ENCODE results near the gene SERPINB1. TPM values are rescaled to one million over a fixed set of nuclear protein-coding genes. Genes with fewer than 3 reads are reported as not detected.

Gene SERPINB1
- total RNA-seq, 1 experiment from 2014 or later = 18.4 TPM

DNA sequence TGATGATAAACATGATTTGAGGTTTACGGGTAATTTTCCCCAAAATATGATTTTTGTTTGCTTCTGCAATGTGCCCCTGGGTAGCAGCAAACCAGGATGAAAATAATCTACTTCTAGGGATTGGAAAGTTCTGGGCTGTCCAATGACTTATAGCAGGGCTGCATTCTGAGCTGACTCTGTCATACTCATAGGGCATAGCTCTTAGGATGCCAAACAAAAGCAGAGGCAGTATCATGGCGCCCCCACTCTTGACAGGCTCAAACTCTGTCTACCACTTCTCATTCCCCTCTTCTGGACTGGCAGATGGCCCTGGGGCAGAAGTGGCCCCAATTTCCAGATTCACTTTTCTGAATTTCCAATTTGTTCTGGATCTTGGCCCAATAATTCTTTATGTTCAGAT is 10.3 kb downstream of the SERPINB1 start:
- H2BK12ac ChIP-seq (ENCODE audit: insufficient read length, low read depth, low read length) = no peak overlapping the region
- no peaks in the 10 kb centered on the region for H3K79me2 ChIP-seq (ENCODE audit: insufficient read depth, low read length)
- H3K4me1 Mint-ChIP-seq = no peaks in the 10 kb centered on the region
- H3K4me3 Mint-ChIP-seq = no peak overlapping the region
- no peak for DNase-seq
- no peaks in the 10 kb centered on the region for H3K79me1 ChIP-seq (ENCODE audit: insufficient read depth, low read depth, low read length, poor library complexity, severe bottlenecking)
- H3K18ac ChIP-seq (ENCODE audit: insufficient read length, low read depth, low read length) = no peak overlapping the region
- H3K4ac ChIP-seq (ENCODE audit: low read depth, low read length) = no peak overlapping the region
- H3K27me3 Mint-ChIP-seq (ENCODE audit: low read depth) = no peaks in the 10 kb centered on the region
- H4K20me1 ChIP-seq (ENCODE audit: control insufficient read depth, insufficient read depth, insufficient read length) = no peaks in the 10 kb centered on the region
- H3K36me3 Mint-ChIP-seq (ENCODE audit: insufficient read depth in 1 of 3, low read depth in 3 of 3) = peaks cover 2 to 25% (median 15%) of the 10 kb centered on the region in 3 experiments; a peak in 6 of 7 replicates
- H2BK120ac ChIP-seq (ENCODE audit: low read depth, low read length, poor library complexity, severe bottlenecking) = no peak overlapping the region
- no peaks in the 10 kb centered on the region for H3K27me3 ChIP-seq (ENCODE audit: insufficient read depth, low read length)
- H4K8ac ChIP-seq (replicated peaks; ENCODE audit: insufficient read length, low read depth, low read length) = no peak overlapping the region
- H3K9me3 ChIP-seq (ENCODE audit: control insufficient read depth, low read depth, low read length) = no peaks in the 10 kb centered on the region
- no peak overlapping the region for H2BK20ac ChIP-seq (ENCODE audit: low read depth, low read length, poor library complexity, severe bottlenecking)
- H3K4me2 ChIP-seq (ENCODE audit: insufficient read depth, insufficient read length, low read length) = no peak overlapping the region
- H3K23me2 ChIP-seq (ENCODE audit: insufficient read length, low read depth, low read length, poor library complexity, severe bottlenecking) = no peaks in the 10 kb centered on the region
- H3K14ac ChIP-seq (ENCODE audit: insufficient read depth, low read length) = no peak overlapping the region
- no peak overlapping the region for H3K27ac Mint-ChIP-seq
- no peak overlapping the region for H4K5ac ChIP-seq (ENCODE audit: insufficient read length, low read depth, low read length)
- no CpG with 5 or more reads among the region's 2 CpGs for WGBS (ENCODE audit: extremely low coverage, insufficient read length, low lambda C conversion rate)
- no peak overlapping the region for H3K27ac ChIP-seq (ENCODE audit: insufficient read length, low read depth, low read length)
- TF ChIP-seq, protein P1, sequence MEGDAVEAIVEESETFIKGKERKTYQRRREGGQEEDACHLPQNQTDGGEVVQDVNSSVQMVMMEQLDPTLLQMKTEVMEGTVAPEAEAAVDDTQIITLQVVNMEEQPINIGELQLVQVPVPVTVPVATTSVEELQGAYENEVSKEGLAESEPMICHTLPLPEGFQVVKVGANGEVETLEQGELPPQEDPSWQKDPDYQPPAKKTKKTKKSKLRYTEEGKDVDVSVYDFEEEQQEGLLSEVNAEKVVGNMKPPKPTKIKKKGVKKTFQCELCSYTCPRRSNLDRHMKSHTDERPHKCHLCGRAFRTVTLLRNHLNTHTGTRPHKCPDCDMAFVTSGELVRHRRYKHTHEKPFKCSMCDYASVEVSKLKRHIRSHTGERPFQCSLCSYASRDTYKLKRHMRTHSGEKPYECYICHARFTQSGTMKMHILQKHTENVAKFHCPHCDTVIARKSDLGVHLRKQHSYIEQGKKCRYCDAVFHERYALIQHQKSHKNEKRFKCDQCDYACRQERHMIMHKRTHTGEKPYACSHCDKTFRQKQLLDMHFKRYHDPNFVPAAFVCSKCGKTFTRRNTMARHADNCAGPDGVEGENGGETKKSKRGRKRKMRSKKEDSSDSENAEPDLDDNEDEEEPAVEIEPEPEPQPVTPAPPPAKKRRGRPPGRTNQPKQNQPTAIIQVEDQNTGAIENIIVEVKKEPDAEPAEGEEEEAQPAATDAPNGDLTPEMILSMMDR (conservative IDR thresholded peaks at IDR 0.05) = no peak
- H3K9ac ChIP-seq (ENCODE audit: extremely low read depth, insufficient read length, low read length) = no peak overlapping the region
- H2BK15ac ChIP-seq (ENCODE audit: low read depth, low read length) = no peak overlapping the region
- no peak overlapping the region for H2AFZ ChIP-seq (ENCODE audit: low read length)
- no peak overlapping the region for H4K91ac ChIP-seq (ENCODE audit: insufficient read length, low read depth, low read length)
- no peaks in the 10 kb centered on the region for H3K9me3 Mint-ChIP-seq
- H2BK5ac ChIP-seq (ENCODE audit: insufficient read length, low read length) = no peak overlapping the region
- no peak overlapping the region for H3K56ac ChIP-seq (ENCODE audit: insufficient read length, low read depth, low read length)
- H3T11ph ChIP-seq (ENCODE audit: low read length) = no peak overlapping the region
- no peak overlapping the region for H2AK5ac ChIP-seq (ENCODE audit: insufficient read length, low read length)
- no peaks in the 10 kb centered on the region for H3K4me1 ChIP-seq (ENCODE audit: insufficient read depth, low read length)
- H3K23ac ChIP-seq (ENCODE audit: insufficient read length, low read depth, low read length) = no peak overlapping the region
